Iris pigment epithelial cell (primary cell): ENCODE data around the gene ST8SIA5.

ENCODE experiments used
- DNase-seq: peaks from one replicate; pipeline ENCODE4 v3.0.0-alpha.2; 2011; ENCODE audit warnings: low read depth

ST8SIA5 gene

DNA sequence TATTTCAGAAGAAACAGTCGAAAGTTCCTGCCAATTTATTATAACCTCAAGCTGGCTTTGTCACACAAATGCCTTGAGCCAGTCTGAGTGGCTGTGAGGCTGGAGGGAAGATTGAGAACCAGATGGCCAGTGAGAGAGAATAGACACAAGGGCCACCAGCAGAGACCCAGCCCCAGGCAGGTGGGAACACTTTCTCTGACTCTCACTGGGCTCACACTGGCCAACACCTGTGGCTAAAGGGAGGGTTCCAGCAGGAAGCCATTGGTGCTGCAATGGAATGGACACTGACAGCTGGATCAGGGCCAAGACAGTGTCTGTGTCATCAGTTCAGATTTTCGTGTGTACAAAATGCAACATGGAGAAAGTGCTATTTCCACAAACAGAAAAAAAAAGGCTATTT is 129.7 kb downstream of the ST8SIA5 start:
- DNase-seq = no peak

DNA sequence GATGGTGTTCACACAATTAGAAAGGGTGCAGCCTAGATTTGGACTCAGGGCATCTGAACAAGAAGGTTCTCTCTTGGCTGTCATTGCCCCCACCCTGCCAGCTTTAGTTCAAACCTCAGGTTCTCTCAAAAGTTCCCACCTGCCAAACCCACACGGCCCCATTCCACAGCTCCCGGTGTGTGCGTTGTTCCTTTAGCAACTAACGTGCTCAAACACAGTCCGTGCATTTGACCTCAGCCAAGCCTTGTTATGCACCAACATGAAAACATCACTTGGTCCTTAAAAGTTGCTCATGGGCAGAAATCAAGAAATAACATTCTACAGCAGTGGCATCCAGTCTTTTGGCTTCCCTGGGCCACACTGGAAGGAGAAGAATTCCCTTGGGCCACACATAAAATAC is 131.8 kb downstream of the ST8SIA5 start:
- DNase-seq = no peak

DNA sequence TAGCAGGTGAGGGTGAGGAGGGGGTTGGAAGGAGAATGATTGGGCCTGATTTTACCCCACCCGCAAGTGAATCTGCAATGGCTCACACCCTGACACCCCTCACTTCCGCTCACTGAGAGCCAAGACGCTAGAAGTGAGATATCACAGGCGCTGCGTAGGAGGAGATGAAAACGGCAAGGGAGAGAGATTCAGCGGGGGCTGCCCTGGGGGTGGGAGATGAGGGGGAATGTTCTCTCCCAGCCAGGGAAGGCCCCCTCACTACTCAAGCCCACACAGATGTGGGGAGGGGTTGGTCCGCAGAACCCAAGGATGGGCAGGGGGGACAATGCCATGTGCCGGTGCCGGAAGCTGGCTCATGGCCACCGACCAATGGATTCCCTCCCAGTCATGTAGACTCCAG is 132.7 kb downstream of the ST8SIA5 start:
- DNase-seq = no peak

DNA sequence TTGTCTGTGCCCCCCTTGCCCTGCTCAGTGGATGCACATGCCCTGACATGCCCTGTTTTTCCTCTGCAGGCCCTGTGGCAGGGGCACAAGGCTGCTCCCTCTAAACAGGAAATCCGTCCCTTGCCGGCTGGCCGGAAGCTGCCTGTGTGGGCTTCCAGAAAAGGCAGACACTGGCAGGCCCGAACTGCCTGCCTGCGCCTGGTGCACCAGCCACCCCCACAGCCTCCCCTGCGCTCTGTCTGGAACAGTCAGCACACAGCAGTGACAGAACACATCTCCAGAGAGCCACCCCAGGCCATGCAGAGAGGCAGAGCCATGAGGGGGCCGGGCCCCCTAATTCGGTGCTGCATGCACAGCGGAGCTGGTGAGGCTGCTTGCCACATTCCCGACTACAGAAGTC is 133.3 kb downstream of the ST8SIA5 start:
- DNase-seq = no peak

DNA sequence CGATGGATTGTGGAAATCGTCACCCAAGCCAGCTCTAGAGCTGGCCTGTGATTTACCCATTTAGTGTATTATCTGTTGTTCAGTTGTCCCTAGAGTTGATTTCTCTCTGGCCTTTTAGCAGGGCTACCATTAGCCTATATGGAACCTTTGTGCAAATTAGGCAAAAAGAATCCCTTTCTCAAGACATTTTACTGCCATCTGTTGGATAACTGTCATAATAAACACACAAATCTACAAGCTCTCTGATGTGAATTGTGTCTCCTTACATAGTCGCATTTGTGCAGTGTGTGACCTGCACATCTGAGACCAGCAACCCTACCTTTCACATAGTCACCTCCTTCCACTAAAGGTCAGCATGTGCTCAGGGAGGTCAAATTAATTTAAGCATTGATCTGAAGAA is 133.9 kb downstream of the ST8SIA5 start:
- DNase-seq = peak; percentile 23

DNA sequence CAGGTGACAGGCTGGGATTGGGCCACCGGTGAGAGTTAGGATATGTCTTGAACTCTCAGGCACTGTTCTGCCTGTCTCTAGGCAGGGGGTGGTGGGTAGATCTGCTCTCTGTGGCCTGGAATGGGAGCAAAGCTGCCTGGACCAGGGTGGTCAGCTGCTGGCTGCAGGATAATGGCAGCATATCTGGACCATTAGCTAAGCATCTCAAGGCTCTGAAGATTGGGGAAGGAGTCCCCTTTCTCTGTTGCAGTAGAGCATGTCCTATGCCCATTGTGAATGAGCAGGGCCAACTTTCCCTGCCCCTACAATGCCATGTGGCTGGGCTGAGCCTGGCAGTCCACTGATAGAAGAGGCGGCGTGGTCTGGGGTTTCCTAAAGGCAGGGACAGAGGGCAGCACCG is 134.4 kb downstream of the ST8SIA5 start:
- no peak for DNase-seq

DNA sequence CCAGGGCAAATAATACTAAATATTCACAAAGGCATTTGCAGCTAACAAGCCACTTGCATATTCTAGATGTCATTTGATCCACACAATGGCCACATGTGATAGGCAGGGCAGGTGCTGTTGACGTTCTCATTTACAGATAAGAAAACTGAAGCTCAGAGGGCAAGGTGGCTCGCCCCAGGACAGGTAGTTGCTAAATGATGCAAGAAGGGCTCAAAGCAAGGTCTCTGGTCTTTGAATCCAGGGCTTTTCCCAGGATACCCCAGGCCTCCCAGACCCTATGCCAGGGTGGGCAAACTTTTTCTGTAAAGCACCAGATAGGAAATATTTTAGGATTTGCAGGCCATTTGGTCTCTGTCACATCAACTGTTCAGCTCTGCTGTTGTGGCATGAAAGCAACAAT is 135.0 kb downstream of the ST8SIA5 start:
- no peak for DNase-seq

DNA sequence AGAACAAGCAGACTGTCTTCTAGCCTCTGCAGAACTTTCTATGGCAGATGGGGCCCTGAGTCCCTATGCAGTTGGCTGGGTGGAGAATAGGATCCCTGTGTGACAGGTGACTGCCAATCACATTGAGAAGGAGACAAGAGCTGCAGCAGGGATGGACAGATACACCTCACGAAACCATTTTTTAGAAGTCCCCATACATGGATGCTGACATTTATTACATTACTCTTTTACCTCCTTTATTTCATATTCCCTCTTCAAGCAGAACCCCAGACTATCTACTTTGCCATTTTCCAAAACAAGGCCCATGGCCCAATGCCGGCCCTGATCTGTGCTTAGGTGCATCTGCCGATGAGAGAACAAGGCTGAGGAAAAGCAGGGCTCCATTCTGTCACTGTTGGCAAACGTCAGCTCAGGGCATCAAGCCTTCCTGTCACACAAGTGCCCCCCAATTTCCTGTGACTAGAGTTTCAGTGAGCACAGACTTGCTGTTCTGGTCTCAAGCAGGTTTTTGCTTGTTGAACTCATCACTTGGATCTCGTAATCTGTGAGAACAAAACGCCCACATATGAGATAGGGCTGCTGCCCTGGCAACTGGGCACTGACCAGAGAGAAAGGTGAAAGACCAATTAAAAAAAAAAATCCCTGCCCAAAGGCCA is 135.6 kb downstream of the ST8SIA5 start:
- no peak for DNase-seq

DNA sequence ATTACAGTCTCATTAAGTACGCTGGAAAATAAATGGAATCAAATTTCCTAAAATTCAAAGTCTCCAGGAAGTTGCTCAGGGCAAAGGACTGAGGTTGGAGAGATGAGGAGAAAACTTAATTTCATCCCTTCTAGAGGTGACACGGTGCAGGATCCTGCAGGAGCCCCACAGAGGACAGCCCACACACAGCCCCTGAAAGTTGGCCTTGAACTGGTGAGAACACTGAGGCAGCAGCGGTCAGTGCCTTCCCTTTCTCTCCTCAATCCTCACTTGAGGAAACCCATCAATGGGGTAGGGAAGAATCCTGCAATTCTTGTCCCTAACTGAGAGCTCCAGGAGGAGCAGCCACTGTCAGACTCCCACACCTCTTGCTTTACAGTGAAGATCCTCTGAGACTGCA is 137.3 kb downstream of the ST8SIA5 start:
- no peak for DNase-seq
